SK-N-MC (cell line): Measurements from ENCODE around the gene PRX.

Experiments
- EZH2 ChIP-seq: fragments of 200-600 bp; sonication (generic); IDR thresholded peaks from one replicate; pipeline ENCODE4 v1.6.1; 2017; ENCODE audit warnings: antibody characterized with exemption
- POLR2AphosphoS5 ChIP-seq: IDR thresholded peaks from 2 replicates; pipeline ENCODE4 v1.6.1; 2012; ENCODE audit warnings: mild to moderate bottlenecking, low read depth, low read length, borderline replicate concordance

DNA sequence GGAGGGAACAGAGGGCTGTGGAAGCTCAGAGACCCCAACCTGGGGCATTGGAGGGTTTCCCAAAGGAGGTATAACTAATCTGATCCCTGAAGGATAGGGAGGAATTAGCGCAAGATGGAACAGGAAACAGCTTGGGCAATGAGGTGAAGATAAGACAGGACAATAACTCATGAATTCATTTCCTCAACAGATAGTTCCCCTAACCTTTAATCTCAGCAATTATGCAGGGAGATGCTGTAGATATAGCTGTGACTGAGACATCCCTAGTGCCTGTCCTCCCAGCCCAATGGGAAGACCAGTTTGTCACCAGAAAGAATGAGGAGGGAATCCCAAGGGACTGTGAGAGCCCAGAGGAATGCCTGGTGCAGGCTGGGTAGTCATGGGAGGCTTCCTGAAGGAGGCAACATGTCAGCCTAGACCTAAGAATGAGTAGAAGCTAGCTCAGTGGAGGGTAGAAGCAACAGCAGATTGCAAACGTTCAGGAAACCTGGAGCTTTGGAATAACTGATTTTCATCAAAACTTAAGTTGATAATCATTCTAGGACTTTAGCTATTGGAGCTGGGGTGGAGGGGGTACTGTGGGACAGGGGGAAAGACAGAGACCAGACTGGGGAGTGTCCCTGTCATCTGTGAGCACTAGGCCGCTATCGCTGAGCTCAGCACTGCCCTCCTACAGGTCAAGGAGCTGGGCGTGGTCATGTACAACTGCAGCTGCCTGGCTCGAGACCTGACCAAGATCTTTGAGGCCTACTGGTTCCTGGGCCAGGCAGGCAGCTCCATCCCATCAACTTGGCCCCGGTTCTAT, 42.0 kb downstream of the PRX start:
- TF ChIP-seq EZH2 (no peak), POLR2AphosphoS5 (no peak)
